GM19238 (cell line): Measurements from ENCODE around the gene EHD3.

Experiments
- DNase-seq: peaks from one replicate; pipeline ENCODE4 v3.0.0; 2011; ENCODE audit warnings: low spot score; ENCODE audit not compliant: insufficient read length

The EHD3 gene

DNA sequence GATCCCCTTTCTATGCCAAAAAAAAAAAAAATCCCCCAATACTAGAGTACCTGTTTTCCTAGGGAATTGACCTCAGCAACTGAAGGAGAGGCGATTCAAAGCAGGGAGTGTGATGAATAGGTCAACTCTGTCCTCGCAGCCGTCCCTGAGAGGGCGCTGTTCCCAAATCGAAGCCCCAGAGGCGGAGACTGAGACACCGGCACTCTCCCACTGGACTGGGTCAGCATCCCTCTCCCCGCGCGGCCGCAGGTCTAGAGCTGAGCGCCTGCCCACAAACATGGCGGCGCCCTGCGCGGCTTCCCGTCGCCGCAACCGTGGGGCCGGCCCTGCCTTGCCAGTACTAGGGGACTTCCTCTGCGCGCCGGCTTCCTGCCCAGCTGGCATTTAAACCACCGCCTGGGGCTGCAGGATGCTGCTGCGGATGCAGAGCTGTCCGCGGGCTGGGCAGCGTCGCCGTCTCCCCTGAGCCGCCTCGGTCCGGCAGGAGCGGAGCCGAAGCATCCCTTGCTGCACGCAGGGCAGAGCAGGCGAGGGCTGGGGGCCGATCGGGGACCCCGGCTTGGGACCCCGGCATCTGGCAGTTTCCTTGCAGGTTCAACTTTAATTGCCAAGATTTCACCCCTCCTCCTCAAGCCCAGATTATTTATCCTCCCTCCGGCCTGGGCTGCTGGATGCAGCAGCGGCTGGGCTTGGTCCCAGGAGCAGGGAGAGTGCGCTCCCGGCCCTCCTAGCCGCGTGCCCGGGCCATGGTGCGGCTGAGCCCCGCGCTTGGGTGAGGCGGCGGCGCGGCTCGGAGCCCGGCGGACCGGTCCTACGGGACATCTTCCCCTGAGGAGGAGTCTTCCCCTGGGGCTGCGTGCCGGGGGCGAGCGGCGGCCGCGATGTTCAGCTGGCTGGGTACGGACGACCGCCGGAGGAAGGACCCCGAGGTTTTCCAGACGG is at the start of gene EHD3:
TSS of gene EHD3 (plus strand) at position 412 of the 942 bp plus-strand sequence. CDS start at position 882, 470 bp downstream.
- DNase-seq = peak; percentile 57

DNA sequence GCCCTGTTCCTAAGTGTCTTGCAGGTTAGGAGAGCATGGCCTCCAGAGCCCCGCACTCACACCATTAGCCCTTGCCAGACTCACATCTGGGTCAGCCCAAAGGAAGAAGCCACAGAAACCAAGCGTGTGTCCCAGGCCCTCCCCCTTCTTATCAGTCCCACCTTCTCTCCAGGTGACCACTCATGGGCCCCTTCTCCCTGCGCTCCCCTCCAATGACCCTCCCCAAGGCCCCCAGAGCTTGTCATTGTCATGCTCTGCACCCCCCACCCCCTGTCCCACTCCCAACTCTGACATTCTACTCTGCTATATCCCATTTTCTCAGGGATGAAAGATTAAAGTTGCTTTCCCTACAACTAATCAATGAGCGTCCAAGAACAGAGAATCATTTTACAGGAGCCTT is 46.8 kb upstream of the EHD3 start:
- no peak for DNase-seq

DNA sequence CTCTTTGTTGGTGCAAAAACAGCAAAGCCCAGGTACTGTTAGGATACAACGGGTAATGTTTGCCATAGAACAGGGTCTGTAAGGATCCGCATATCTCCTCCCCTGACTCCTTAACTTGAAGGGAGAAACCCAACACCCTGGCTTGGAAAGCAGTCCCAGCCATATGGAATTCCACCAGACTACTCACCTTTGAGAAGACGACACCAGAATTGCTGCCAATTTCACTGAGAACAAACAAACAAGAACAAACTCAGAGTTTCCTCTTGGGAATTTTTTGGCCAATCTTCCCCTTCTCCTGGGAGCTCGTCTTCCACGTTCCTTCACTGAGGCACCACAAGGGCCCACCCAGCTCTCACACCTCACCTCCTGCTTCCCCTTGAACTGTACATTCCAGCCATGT is 45.8 kb upstream of the EHD3 start:
- DNase-seq = no peak

DNA sequence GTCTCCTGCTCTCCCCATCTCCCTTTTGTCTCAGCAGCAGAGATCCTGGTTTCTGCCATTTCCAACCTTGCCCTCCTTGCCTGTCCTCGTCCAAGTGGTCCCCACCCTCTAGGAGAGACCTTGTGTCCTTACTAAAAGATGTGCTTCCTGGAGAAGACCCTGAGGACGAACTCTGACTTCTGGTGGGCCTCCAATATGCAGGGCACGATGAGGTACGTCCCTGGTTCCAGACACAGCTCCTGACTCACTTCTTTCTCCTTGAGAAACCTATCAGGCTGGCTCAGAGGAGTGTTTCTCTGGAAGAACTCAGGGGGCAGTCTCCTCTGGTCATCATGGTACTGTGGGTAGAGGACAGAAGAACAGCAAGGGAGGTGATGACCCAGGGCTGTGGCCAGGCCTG is 44.8 kb upstream of the EHD3 start:
- no peak for DNase-seq

DNA sequence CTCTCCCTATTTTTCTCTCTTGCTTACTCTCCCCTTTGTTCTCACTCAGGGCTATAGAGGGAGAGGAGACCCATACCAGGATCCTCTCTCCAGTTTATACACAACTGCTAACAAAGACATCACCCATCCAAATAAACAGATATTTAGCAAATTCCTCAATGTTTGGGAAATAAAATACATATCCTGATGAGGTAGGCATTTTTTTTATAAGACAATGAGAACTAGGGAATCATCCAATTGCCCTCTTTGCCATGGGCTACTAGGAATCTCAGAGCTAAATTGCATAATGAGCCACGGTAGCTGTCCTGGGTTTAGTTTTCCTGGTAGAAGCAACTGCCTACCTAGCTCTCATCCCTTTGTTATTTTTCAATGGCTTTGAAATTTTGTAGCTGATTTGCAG is 43.8 kb upstream of the EHD3 start:
- no peak for DNase-seq

DNA sequence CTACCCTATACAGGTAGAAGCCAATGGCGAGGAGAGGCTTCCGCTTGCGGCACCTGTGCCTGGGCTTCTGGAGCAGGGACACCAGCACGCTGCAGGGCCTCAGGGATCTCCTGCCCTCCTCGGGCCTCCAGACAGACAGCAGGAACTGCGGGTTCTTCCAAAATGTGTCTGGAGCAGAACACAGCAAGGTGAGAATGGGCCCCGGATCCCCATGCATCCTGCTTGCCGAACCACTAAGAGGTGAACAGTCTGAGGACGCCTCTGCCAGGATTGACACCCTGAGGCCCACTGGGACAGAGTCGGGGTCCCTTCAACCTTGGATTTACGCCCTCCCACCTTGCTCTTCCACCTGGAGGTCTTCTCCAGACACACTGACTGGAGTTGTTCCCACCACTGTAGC is 42.0 kb upstream of the EHD3 start:
- no peak for DNase-seq

DNA sequence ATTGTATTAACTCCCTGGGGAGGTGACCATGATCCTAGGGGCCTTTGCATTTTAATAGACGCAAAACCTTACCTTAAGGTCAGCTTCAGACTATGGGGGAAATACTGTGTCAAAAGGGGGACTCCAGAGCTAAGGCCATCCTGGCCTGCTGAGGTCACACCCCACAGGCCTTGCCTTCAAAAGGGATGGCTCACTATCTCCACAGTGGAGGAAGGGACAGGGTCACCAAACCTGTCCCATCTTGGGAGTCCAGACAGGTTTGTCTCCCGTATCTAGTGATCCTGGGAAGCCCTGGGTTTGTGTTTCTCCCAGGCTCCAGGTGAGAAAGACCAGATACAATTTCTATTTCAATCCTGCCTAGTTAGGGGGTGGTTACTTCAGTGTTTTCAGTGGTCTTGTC is 41.6 kb upstream of the EHD3 start:
- no peak for DNase-seq

DNA sequence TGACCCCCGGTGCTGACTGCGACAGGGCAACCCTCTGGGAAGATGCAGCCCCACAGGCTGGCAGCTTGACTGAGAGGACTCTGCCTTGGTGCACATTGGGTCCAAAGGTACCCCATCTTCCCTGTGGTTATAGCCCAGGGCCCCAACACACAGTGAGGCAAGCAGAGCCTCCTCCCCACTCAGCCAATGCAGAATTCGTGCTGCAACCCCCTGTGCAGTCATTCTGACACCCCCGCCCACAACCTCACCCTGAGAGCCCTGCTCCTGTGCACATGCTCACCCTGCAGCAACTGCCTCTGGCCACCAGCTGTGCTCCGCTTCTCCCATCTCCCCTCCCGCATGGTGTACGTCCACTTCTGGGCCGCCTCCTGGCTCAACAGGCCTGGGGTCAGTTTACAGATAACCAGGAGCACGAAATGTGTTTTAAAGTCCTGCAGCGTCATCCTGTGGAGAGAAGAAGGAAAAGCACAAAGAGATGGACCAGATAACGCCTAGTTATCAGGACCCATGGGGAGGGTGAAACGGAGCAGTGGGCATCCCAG is 41.0 kb upstream of the EHD3 start:
- DNase-seq = no peak

DNA sequence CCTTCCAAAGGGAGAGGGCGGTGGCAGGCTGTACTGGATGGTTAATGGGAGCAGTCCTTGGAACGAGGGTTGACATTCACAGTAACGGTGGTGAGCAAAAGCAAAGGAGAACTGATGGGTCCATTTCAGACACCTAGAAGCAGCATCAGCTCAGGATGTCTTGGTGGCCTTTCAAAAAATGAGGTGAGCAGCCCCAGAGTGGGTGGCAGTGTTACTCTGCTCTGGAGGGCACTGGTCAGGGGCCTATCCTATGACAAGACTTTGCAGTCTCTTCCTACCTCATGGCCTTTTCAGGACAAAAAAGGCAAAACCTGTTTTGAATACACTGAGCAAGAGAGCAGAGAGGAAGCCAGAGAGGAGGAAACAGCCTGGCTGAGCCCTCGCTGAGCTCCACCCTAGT is 40.1 kb upstream of the EHD3 start:
- no peak for DNase-seq

DNA sequence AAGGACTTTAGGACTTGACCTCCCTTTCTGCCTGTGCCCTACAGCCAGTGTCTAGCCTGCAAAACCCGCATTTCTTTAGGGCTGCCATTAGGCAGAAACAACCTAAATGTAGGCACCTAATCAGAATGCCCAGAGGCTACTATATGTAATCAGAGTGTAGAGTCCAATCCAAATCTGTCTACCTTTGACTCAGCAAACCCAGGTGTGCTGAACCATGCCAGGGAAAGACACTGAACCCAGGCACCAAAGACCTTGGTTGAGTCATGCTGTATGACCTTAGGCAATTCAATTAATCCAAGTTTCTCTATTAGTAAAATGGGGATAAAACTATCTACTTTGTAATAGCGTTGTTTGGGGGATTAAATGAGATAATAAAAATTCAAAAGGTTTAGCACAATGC is 37.3 kb upstream of the EHD3 start:
- no peak for DNase-seq

DNA sequence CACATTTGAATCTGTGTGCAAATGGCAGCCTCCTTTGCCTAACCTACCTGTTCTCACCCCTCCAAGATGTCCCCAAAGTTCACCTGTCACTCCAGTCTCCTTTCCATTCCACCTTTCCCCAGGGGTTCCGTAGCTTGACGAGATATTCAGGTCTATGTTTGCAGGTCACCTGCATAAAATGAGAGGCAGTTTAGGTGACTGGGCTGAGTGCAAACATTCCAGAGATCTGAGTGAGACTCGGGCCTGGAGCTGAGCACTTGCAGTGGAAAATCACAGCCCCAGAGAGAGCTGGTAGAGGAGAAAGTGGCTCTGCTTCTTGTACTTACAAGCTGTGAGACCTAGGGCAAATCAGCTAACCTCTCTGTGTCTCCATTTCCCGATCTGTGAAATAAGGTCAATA is 36.8 kb upstream of the EHD3 start:
- no peak for DNase-seq

DNA sequence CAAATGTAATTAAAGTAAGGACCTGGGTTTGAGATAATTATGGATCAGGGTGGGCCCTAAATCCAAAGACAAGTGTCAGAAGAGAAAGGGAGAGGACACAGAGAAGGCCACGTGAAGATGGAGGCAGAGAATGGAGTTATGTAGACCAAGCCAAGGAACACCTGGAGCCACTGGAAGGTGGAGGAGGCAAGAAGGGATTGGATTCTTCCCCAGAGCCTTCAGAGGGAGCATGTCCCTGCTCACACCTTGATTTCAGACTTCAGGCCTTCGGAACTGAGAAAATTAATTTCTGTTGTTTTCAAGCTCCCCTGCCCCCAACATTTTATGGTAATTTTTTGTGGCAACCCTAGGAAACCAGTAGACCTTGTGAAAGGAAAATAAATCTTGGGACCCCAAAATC is 36.3 kb upstream of the EHD3 start:
- DNase-seq = no peak

DNA sequence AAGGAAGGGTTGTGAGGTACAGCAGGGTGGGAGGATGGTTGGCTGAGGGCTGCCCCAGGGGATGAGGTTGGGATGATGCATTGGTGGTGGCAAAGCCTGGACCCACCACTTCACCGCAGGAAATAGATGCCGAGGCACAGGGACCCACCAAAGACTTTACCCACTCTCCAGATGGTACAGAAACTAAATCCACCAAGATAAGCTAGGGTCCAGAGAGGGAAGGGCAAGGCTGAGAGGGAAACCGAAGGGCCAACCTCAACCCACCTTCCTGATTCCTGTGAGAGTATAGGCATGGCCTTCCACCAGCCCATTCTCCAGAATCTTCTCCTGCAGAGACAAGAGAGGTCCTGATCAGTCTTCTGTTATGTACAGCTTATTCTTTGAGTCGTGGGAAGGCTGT is 34.7 kb upstream of the EHD3 start:
- DNase-seq = no peak

DNA sequence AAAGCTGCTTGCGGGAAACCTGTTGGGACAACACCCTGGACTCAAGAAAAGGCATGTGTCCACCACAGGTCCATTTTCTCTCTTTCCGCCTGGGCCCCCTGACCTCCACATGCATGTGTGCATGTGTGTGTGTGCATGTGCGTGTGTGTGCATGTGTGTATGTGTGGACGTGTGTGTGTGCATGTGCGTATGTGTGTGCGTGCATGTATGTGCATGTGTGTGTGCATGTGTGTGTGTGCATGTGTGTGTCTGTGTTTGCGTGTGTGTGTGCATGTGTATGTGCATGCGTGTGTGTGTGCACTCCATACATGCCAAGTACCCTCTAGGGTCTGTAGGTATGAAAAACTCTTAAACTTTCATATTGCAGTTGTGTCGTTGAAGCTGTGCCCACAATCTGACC is 33.0 kb upstream of the EHD3 start:
- DNase-seq = no peak

DNA sequence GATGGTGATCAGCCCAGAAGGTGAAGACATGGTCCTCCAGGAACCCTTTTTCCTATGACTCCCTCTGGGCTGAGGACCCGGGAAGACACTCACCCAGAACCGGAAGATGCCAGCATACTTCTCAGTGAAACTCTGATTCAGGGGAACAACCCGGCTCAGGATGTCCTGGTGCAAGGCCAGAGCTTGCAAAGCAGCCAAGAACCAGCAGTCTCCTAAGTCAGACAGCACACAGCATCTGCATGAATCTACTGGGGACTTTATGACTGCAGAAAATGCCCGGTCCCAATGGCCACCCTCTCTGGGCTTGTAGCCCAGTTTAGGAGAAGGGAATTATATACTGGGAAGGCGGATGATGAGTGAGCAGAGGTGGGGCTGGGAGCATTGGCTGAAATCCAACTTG is 31.9 kb upstream of the EHD3 start:
- no peak for DNase-seq

DNA sequence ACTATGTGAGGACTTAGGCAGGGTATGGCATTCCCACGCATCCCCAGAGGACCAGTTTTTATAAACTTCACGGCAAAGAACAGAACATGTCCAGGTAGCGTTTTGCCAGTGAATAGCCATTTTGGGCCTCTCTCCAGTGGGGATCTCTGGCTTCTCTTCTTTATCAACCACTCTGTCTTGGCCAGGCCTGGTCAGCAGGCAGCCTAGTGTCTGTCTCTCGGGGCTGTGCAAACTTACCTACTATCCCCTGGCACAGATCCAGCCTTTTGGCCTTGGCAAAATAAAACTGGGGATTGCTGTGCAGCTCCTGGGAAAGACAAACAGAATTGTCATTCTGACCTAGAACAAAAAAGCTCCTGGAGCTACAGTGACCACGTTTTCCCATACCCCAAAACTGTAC is 31.1 kb upstream of the EHD3 start:
- no peak for DNase-seq

DNA sequence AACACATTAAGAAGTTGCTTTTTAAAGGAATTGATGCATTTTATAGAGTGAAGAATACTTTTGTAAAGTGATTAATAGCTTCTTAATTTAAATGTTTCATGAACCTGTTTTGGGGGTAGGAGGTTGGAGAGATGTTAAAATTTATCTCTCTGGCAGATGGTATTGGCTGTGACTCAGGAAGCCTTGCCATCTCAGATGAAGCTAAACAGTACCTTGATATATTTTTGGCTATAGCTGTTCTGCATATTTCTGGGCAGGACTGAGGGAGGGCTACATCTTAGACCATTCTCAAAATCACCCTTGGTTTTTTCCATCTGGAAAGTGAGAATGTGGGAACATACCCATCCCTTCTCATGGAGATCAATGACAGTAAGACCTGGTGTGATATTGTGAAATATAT is 30.0 kb upstream of the EHD3 start:
- DNase-seq = no peak

DNA sequence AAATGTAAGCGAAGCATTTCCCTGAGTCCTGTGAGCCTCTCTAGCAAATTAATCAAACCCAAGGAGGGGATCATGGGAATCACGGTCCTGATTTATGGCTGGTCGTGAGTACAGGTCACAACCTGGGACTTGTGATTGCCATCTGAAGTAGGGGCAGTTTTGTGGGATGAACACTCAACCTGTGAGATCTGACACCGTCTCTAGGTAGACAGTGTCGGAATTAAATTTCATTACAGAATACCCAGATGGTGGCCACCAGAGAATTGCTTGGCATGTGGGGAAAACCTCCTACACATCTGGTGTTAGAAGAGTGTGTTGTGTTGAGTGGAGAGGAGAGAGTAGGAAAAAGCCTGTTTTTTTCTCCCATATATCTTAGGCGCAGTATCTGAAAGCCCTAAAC is 29.2 kb upstream of the EHD3 start:
- no peak for DNase-seq

DNA sequence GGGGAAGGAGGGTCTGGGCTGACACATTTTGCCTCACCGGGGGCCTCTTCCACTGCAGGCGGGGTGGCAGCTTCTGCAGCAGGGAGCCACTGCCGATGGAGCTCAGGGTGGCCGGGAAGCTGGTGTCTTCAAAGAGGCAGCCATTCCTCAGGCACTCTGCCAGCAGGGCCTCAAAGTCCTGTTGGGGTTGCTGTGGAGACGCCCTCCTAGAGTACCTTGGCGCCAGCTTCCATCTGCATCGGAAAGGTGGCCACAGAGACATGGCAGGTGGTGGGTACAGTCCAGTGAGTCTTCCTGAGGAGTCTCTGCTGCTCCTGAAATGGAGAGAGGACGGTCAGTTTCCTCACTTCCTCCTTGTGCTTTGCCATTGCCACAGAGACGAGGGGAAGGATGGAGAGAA is 28.8 kb upstream of the EHD3 start:
- DNase-seq = no peak

DNA sequence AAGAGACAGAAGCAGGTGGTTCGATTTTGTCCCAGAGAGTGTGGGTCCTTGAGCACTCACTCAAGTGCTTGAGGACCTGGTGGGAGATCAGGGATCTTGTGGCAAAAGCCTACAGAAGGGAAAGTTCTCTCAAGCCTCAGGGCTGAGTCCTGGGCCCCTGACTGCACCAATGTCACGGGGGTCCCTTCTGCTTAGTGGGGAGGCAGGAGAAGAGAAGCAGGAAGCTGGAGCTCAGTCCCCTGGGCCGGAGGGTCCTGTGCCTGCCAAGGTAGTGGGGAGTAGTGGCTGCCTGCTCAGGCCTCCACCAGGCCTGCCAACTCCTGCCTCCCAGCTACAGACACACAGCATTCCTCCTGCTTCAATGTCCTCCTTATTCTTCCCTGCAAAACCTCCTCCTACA is 28.3 kb upstream of the EHD3 start:
- no peak for DNase-seq

DNA sequence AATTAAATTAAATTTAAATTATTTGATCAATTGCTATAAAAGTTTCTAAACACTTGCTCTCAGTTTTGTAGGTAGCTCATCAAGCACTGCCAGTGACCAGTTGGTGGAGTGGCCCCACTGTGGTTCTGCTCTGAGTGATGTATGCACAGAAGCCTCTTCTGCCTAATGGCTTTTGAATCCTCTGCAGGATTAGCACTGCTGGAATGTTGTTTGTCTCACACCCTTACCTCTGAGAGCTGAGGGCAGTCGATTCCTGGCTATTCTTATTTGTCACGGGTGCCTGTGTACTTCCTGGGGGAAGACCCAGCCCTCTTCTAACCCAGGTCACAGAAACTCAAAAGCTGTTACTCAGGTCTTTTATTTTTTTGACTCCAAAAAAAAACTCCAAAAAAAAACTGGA is 26.2 kb upstream of the EHD3 start:
- no peak for DNase-seq

DNA sequence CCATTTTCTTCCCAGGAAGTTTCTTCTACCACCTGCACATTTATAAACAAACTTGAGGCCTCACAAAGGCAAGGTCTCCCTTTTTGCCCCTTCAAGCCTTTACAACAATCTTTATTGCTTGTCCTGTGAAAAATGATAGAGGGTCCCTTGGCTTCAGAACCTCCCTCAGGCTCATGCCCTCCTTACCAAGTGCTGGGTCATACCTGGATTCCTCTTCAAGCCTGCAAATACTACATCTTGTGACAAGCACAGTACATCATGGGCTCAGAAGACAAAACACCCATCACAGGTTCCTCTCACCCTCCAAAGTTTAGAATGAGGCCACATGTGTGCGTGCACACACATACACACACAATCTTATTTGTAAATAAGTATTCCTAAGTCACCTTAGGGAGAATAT is 25.7 kb upstream of the EHD3 start:
- no peak for DNase-seq
